CD14-positive monocyte (primary cell): ENCODE measurements around the gene SLC35D2. TPM values are rescaled to one million over a fixed set of nuclear protein-coding genes. Genes with fewer than 3 reads are reported as not detected.

Experiments
- DNase-seq, 3 donors: peaks; one replicate each; pipeline ENCODE4 v3.0.0-alpha.2; 2011 to 2022
- H2AFZ ChIP-seq: 2 replicates; pipeline ENCODE4 v1.6.0; 2012; ENCODE audit warnings: mild to moderate bottlenecking, low read depth, low read length, inconsistent platforms; ENCODE audit not compliant: insufficient read depth, poor library complexity, severe bottlenecking
- H3K27ac ChIP-seq, 2 donors: 1 replicate in 1 of 2; 2 replicates in 1 of 2; pipeline ENCODE4 v1.5.1; 2012 to 2013; ENCODE audit warnings: low read length in 2 of 2, control low read depth in 1 of 2, inconsistent platforms in 1 of 2, low read depth in 1 of 2, mild to moderate bottlenecking in 1 of 2
- H3K27me3 ChIP-seq, 2 donors: one replicate each; pipeline versions ENCODE4 v1.6.0 to v1.6.1; 2011 to 2013; ENCODE audit warnings: low read length in 2 of 2; ENCODE audit not compliant: control insufficient read depth in 2 of 2, insufficient read depth in 2 of 2
- H3K36me3 ChIP-seq, 2 donors: replicated peaks in 1 of 2; 1 replicate in 1 of 2; 2 replicates in 1 of 2; pipeline versions ENCODE4 v1.5.1 to v1.6.1; 2012 to 2013; ENCODE audit warnings: low read length in 2 of 2, control low read depth in 1 of 2, inconsistent platforms in 1 of 2, mild to moderate bottlenecking in 1 of 2; ENCODE audit not compliant: insufficient read depth in 2 of 2, control insufficient read depth in 1 of 2
- H3K4me1 ChIP-seq, 2 donors: 1 replicate in 1 of 2; 2 replicates in 1 of 2; pipeline versions ENCODE4 v1.5.1 to v1.6.1; 2012 to 2013; ENCODE audit warnings: low read length in 2 of 2, control low read depth in 1 of 2, inconsistent platforms in 1 of 2, mild to moderate bottlenecking in 1 of 2, moderate library complexity in 1 of 2; ENCODE audit not compliant: insufficient read depth in 2 of 2, control insufficient read depth in 1 of 2
- H3K4me2 ChIP-seq: replicated peaks from 2 replicates; pipeline ENCODE3; 2012; ENCODE audit warnings: low read length, moderate library complexity, mild to moderate bottlenecking; ENCODE audit not compliant: poor library complexity, severe bottlenecking; ENCODE audit errors: extremely low read depth
- H3K4me3 ChIP-seq, 3 experiments: fragments of 200-600 bp in 1 of 3; sonication (generic) in 1 of 3; replicated peaks in 1 of 3; 1 replicate in 2 of 3; 2 replicates in 1 of 3; pipeline ENCODE4 v1.5.1; 2011 to 2013; ENCODE audit warnings: low read length in 3 of 3, mild to moderate bottlenecking in 3 of 3, control low read depth in 2 of 3, low read depth in 2 of 3, inconsistent platforms in 1 of 3, moderate library complexity in 1 of 3
- H3K79me2 ChIP-seq: 2 replicates; pipeline ENCODE4 v1.6.0; 2012; ENCODE audit warnings: mild to moderate bottlenecking, control low read depth, inconsistent platforms, low read length, moderate library complexity; ENCODE audit not compliant: insufficient read depth
- H3K9ac ChIP-seq: 2 replicates; pipeline ENCODE4 v1.6.0; 2017; ENCODE audit warnings: low read length, mild to moderate bottlenecking; ENCODE audit not compliant: insufficient read depth, poor library complexity, severe bottlenecking
- H3K9me3 ChIP-seq, 2 donors: replicated peaks in 1 of 2; 1 replicate in 1 of 2; 2 replicates in 1 of 2; pipeline versions ENCODE4 v1.5.1 to v1.6.1; 2012 to 2013; ENCODE audit warnings: low read length in 2 of 2, control low read depth in 1 of 2; ENCODE audit not compliant: control insufficient read depth in 1 of 2, insufficient read depth in 1 of 2
- H4K20me1 ChIP-seq: 2 replicates; pipeline ENCODE4 v1.6.0; 2012; ENCODE audit warnings: mild to moderate bottlenecking, low read length, control low read depth, moderate library complexity; ENCODE audit not compliant: insufficient read depth
- H3K27ac Mint-ChIP-seq, 7 donors: one replicate each; pipeline ENCODE4 v1.8.0; 2020; ENCODE audit warnings: mild to moderate bottlenecking in 7 of 7, mixed read lengths in 7 of 7, moderate library complexity in 6 of 7, inconsistent platforms in 2 of 7
- H3K27me3 Mint-ChIP-seq, 3 donors: one replicate each; pipeline ENCODE4 v1.8.0; 2021 to 2022; ENCODE audit warnings: low read depth in 3 of 3, mild to moderate bottlenecking in 3 of 3, mixed read lengths in 3 of 3, moderate library complexity in 3 of 3, inconsistent platforms in 1 of 3
- H3K36me3 Mint-ChIP-seq, 2 donors: one replicate each; pipeline ENCODE4 v1.8.0; 2020; ENCODE audit warnings: mixed read lengths in 2 of 2, inconsistent platforms in 1 of 2, mild to moderate bottlenecking in 1 of 2
- H3K4me1 Mint-ChIP-seq: one replicate; pipeline ENCODE4 v1.8.0; 2020; ENCODE audit warnings: mild to moderate bottlenecking, mixed read lengths
- H3K4me3 Mint-ChIP-seq, 2 donors: one replicate each; pipeline ENCODE4 v1.8.0; 2020; ENCODE audit warnings: mild to moderate bottlenecking in 2 of 2, mixed read lengths in 2 of 2, moderate library complexity in 1 of 2
- H3K9me3 Mint-ChIP-seq, 7 donors: one replicate each; pipeline ENCODE4 v1.8.0; 2020 to 2022; ENCODE audit warnings: mixed read lengths in 7 of 7, mild to moderate bottlenecking in 6 of 7, moderate library complexity in 6 of 7, inconsistent platforms in 2 of 7
- CTCF ChIP-seq: fragments of 200-600 bp; IDR thresholded peaks from one replicate; pipeline ENCODE4 v1.8.0; 2022; ENCODE audit warnings: antibody characterized with exemption, mild to moderate bottlenecking
- WGBS: methylation state at CpG from one replicate; pipeline ENCODE4 v1.1.5; 2013; ENCODE audit warnings: missing lambda C conversion rate; ENCODE audit not compliant: insufficient coverage; 5-methylcytosine and 5-hydroxymethylcytosine counted together
- intact Hi-C, 2 donors: fragments of 100-400 bp; cut with micrococcal nuclease; formaldehyde crosslinking; loops; one replicate each; pipeline versions ENCODE4 v1.15.0 to v1.15.1; 2023
- polyA plus RNA-seq, 3 donors: library from polyadenylated mRNA; depleted of rRNA in 1 of 3; unstranded in 2 of 3; stranded (reverse) in 1 of 3; fragments of 300-500 nt in 2 of 3; fragments of >200 nt in 1 of 3; fragmentation: Illumina TruSeq in 2 of 3; gene quantifications; 1 replicate in 2 of 3; 2 replicates in 1 of 3; pipeline ENCODE4 v1.2.3, GENCODE V29; 2012 to 2021

SLC35D2 gene
- polyA plus RNA-seq, 3 donors, result 14.8 to 27.4 (median 20.0) TPM

- Histone ChIP-seq H3K4me3 (no peak overlapping the region), H3K4me2 (no peak overlapping the region), H2AFZ (no peak overlapping the region), H3K79me2 (no peaks in the 10 kb centered on the region), H3K27ac (no peak overlapping the region), H3K9ac (no peak overlapping the region), H4K20me1 (no peaks in the 10 kb centered on the region), H3K36me3 (no peaks in the 10 kb centered on the region), H3K4me1 (no peaks in the 10 kb centered on the region), H3K9me3 (peaks cover 1 to 3% of the 10 kb centered on the region in 2 donors), H3K27me3 (no peaks in the 10 kb centered on the region)
- H3K9me3 Mint-ChIP-seq, result peaks cover 5 to 20% (median 13%) of the 10 kb centered on the region in 7 donors
- WGBS, result 92% methylated on average over 4 of the region's 8 CpGs
- intact Hi-C loops, result no loop called here
- no peak for DNase-seq
- H3K27me3 Mint-ChIP-seq, result peaks cover 0 to 5% (median 3%) of the 10 kb centered on the region in 3 donors
- H3K4me1 Mint-ChIP-seq, result no peaks in the 10 kb centered on the region
- H3K27ac Mint-ChIP-seq, result no peak overlapping the region
- no peak for TF ChIP-seq CTCF
- no peaks in the 10 kb centered on the region for H3K36me3 Mint-ChIP-seq
- no peak overlapping the region for H3K4me3 Mint-ChIP-seq
Observed at GRCh38 chr9:96279932-96280331, 103.6 kb downstream of the SLC35D2 start.

GRCh38 chr9:96274939-96275338 lies 108.6 kb downstream of the SLC35D2 start:
- Mint-ChIP-seq H3K27ac (no peak overlapping the region), H3K36me3 (no peaks in the 10 kb centered on the region), H3K9me3 (peaks cover 20 to 31% (median 24%) of the 10 kb centered on the region in 7 donors), H3K4me3 (no peak overlapping the region), H3K4me1 (no peaks in the 10 kb centered on the region), H3K27me3 (peaks cover 5% of the 10 kb centered on the region in 3 donors)
- Histone ChIP-seq H4K20me1 (no peaks in the 10 kb centered on the region), H3K27ac (no peak overlapping the region), H3K4me1 (no peaks in the 10 kb centered on the region), H3K79me2 (no peaks in the 10 kb centered on the region), H3K36me3 (no peaks in the 10 kb centered on the region), H3K9ac (no peak overlapping the region), H2AFZ (no peak overlapping the region), H3K9me3 (peaks cover 15 to 16% of the 10 kb centered on the region in 2 donors), H3K4me2 (no peak overlapping the region), H3K4me3 (no peak overlapping the region), H3K27me3 (no peaks in the 10 kb centered on the region)
- TF ChIP-seq CTCF, result no peak
- DNase-seq, result no peak
- intact Hi-C loops, result no loop called here
- WGBS, result no CpG with 5 or more reads among the region's 2 CpGs

Other genes starting within 250 kb of the SLC35D2 start
- under 1 TPM in 1 of 3 donors, not detected in 2; 0.09 TPM for gene HSD17B3, start 81.5 kb downstream of the SLC35D2 start, polyA plus RNA-seq
- under 1 TPM in 2 of 3 donors, not detected in 1; 0.08 to 0.21 TPM for gene ZNF367, start 34.7 kb upstream of the SLC35D2 start, polyA plus RNA-seq
- gene HABP4, start 66.5 kb upstream of the SLC35D2 start, polyA plus RNA-seq, result under 1 TPM; 0.54 to 0.97 (median 0.68) TPM
- under 1 TPM; 0.03 to 0.47 (median 0.44) TPM for gene CDC14B, start 236.1 kb upstream of the SLC35D2 start, polyA plus RNA-seq